Common myeloid progenitor, CD34-positive (primary cell): ENCODE results near the gene FTO.

Experiments
- CTCF ChIA-PET: fragments of 350-600 bp; sonication (Branson Sonifier 250); formaldehyde crosslinking; loops from one replicate; lab custom pipeline; 2021; ENCODE audit warnings: antibody characterized with exemption; lab: Charles Lee
- POLR2A ChIA-PET: fragments of 350-600 bp; sonication (Branson Sonifier 250); formaldehyde crosslinking; loops from one replicate; lab custom pipeline; 2021; ENCODE audit warnings: antibody characterized with exemption; lab: Charles Lee
- DNase-seq, 3 donors: peaks; one replicate each; pipeline versions ENCODE4 v3.0.0 to v3.0.0-alpha.2; 2013
- H3K27ac ChIP-seq, 2 experiments: 1 replicate in 1 of 2; 2 replicates in 1 of 2; pipeline ENCODE4 v1.7.0; 2013; ENCODE audit warnings: inconsistent platforms in 2 of 2, low read length in 2 of 2, mild to moderate bottlenecking in 2 of 2, low read depth in 1 of 2, moderate library complexity in 1 of 2; ENCODE audit not compliant: severe bottlenecking in 2 of 2, insufficient read depth in 1 of 2, poor library complexity in 1 of 2
- H3K27me3 ChIP-seq, 5 experiments: replicated peaks in 2 of 5; 1 replicate in 3 of 5; 2 replicates in 2 of 5; pipeline versions ENCODE4 v1.6.1 to v1.7.0; 2013; ENCODE audit warnings: low read length in 4 of 5, mild to moderate bottlenecking in 2 of 5, moderate library complexity in 2 of 5, inconsistent platforms in 1 of 5; ENCODE audit not compliant: insufficient read depth in 5 of 5, control insufficient read depth in 4 of 5
- H3K36me3 ChIP-seq, 4 experiments: 1 replicate in 2 of 4; 2 replicates in 2 of 4; pipeline versions ENCODE4 v1.6.1 to v1.7.0; 2013; ENCODE audit warnings: low read length in 3 of 4, control low read depth in 1 of 4, mild to moderate bottlenecking in 1 of 4; ENCODE audit not compliant: control insufficient read depth in 4 of 4, insufficient read depth in 4 of 4
- H3K4me1 ChIP-seq, 4 experiments: 1 replicate in 3 of 4; 2 replicates in 1 of 4; pipeline versions ENCODE4 v1.6.1 to v1.7.1; 2013; ENCODE audit warnings: low read length in 3 of 4, mild to moderate bottlenecking in 3 of 4, control low read depth in 1 of 4, inconsistent platforms in 1 of 4, moderate library complexity in 1 of 4; ENCODE audit not compliant: control insufficient read depth in 4 of 4, insufficient read depth in 4 of 4; ENCODE audit errors: control extremely low read depth in 1 of 4
- H3K4me3 ChIP-seq, 7 experiments: 1 replicate in 4 of 7; 2 replicates in 3 of 7; pipeline versions ENCODE4 v1.5.1 to v1.7.0; 2013; ENCODE audit warnings: mild to moderate bottlenecking in 7 of 7, low read length in 6 of 7, moderate library complexity in 6 of 7, inconsistent platforms in 2 of 7, low read depth in 2 of 7, control low read depth in 1 of 7; ENCODE audit not compliant: insufficient read depth in 4 of 7, control insufficient read depth in 1 of 7; ENCODE audit errors: extremely low read depth in 1 of 7
- H3K9me3 ChIP-seq, 5 experiments: 1 replicate in 4 of 5; 2 replicates in 1 of 5; pipeline versions ENCODE4 v1.6.1 to v1.7.1; 2013; ENCODE audit warnings: low read length in 4 of 5, mild to moderate bottlenecking in 2 of 5, inconsistent platforms in 1 of 5, low read depth in 1 of 5, moderate library complexity in 1 of 5; ENCODE audit not compliant: control insufficient read depth in 4 of 5, insufficient read depth in 2 of 5; ENCODE audit errors: control extremely low read depth in 1 of 5
- WGBS: methylation state at CpG from one replicate; pipeline ENCODE4 v1.1.5; 2013; ENCODE audit not compliant: insufficient coverage; 5-methylcytosine and 5-hydroxymethylcytosine counted together

FTO gene

GRCh38 chr16:54191163-54191562, 487.2 kb downstream of the FTO start:
- DNase-seq = no peak
- no peak overlapping the region for H3K4me3 ChIP-seq
- ChIA-PET CTCF (no interaction called here), POLR2A (no interaction called here)
- H3K4me1 ChIP-seq = peaks cover 0 to 3% (median 1%) of the 10 kb centered on the region in 4 experiments
- H3K36me3 ChIP-seq = no peaks in the 10 kb centered on the region
- WGBS = 83% methylated on average over 1 of the region's 2 CpGs
- peaks cover 0 to 9% (median 2%) of the 10 kb centered on the region in 5 experiments for H3K9me3 ChIP-seq
- H3K27ac ChIP-seq = no peak overlapping the region
- H3K27me3 ChIP-seq = peaks cover 0 to 20% (median 6%) of the 10 kb centered on the region in 5 experiments

DNA sequence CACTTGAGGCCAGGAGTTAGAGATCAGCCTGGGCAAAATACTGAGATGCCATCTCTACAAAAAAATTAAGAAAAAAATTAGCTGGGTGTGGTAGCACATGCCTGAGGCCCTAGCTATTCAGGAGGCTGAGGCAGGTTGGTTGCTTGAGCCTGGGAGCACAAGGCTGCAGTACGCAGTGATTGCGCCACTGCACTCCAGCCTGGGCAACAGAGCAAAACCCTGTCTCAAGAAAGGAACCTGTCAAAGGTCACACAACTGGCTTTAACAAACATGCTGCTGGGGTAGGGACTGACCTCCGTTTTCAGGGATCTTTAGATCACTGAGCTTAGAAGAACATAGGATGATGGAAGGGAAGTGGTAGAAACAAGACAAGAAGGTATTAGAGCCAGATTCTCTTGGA, 487.6 kb downstream of the FTO start:
- CTCF ChIA-PET = no interaction called here

GRCh38 chr16:54193013-54193664, 489.2 kb downstream of the FTO start:
- H3K27ac ChIP-seq = no peak overlapping the region
- H3K27me3 ChIP-seq = peaks cover 0 to 15% (median 7%) of the 10 kb centered on the region in 5 experiments
- POLR2A ChIA-PET = no interaction called here
- H3K9me3 ChIP-seq = peaks cover 0 to 6% (median 0%) of the 10 kb centered on the region in 5 experiments
- WGBS = 45% methylated on average over 5 of the region's 9 CpGs
- peak overlapping the region in 1 of 7 experiments; percentile 19 for H3K4me3 ChIP-seq
- no peaks in the 10 kb centered on the region for H3K36me3 ChIP-seq
- H3K4me1 ChIP-seq = peaks cover 0 to 3% (median 1%) of the 10 kb centered on the region in 4 experiments
- CTCF ChIA-PET = no interaction called here
- no peak for DNase-seq

More for the DNA sequence above, 487.6 kb downstream of the FTO start:
- DNase-seq = no peak
- H3K27me3 ChIP-seq = peaks cover 0 to 20% (median 10%) of the 10 kb centered on the region in 5 experiments
- no peaks in the 10 kb centered on the region for H3K36me3 ChIP-seq
- peaks cover 0 to 9% (median 2%) of the 10 kb centered on the region in 5 experiments for H3K9me3 ChIP-seq
- H3K4me3 ChIP-seq = no peak overlapping the region
- POLR2A ChIA-PET = no interaction called here
- H3K4me1 ChIP-seq = peaks cover 0 to 3% (median 1%) of the 10 kb centered on the region in 4 experiments
- WGBS = 100% methylated on average over 2 of the region's 3 CpGs
- H3K27ac ChIP-seq = no peak overlapping the region

DNA sequence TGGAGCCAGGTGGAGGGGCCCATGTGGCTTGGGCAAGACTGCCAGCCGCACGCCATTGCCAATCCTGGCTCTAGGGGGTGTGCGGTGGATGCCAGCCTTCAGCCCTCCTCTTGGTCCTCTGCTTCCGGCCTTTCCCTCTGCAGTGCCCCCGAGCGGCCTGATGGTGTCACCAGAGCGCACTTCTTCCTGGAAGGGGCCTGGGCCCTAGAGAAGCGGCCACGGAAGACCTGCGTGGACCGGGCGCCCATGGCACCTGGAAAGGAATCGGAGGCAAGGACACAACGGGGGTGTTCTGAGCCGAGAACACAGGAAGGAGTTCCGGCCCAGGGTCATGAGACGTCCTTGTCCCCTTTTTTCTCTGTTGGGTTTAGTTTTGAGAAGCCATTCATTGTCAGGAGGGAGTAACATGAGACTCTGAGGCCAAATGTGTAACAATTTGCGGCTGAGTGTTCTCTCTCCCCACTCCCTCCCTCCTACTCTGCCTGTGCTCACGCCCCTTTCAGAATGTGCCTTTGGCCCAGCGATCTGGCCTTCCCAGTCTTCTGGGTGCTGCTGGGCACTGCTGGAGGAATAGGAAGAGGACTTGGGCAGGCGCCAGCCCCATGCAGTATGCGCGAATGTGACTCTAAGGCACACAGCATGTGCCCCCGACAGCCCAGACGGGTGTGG, 489.8 kb downstream of the FTO start:
- peak overlapping the region in 2 of 7 experiments; percentile 19 to 28 for H3K4me3 ChIP-seq
- peak; percentile 63 to 67 (median 66) for DNase-seq

DNA sequence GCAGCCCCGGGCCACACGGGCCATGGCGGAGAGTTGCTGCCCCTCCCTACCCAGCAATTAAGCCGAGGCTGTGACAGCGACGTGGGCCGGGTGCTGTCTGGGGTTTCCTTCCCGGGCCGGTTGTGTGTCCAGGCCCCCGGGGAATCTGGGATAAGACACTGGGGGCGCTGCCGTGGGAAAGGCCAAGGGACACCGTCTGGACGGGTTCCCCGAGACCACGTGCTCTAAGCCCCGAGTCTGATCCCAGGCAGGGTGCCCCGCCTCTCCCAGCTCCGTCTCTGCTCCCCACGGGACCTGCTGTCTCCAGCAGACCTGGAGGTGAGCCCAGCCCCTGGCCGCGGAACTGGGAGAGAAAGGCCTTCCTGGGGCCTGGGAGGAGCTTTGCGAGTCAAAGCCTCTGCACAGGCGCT, 490.4 kb downstream of the FTO start:
- no peak overlapping the region for H3K27ac ChIP-seq
- H3K4me1 ChIP-seq = peaks cover 0 to 3% (median 1%) of the 10 kb centered on the region in 4 experiments
- H3K9me3 ChIP-seq = peaks cover 0 to 6% (median 0%) of the 10 kb centered on the region in 5 experiments
- H3K4me3 ChIP-seq = peak overlapping the region in 1 of 7 experiments; percentile 19
- H3K36me3 ChIP-seq = no peaks in the 10 kb centered on the region
- DNase-seq = no peak
- H3K27me3 ChIP-seq = peaks cover 0 to 18% (median 5%) of the 10 kb centered on the region in 5 experiments
- 85% methylated on average over 20 of the region's 24 CpGs for WGBS
- ChIA-PET POLR2A (no interaction called here), CTCF (no interaction called here)

More for the DNA sequence above, 489.8 kb downstream of the FTO start:
- Histone ChIP-seq H3K36me3 (no peaks in the 10 kb centered on the region), H3K27me3 (peaks cover 0 to 16% (median 7%) of the 10 kb centered on the region in 5 experiments), H3K27ac (no peak overlapping the region), H3K4me1 (peaks cover 0 to 3% (median 1%) of the 10 kb centered on the region in 4 experiments), H3K9me3 (peaks cover 0 to 6% (median 0%) of the 10 kb centered on the region in 5 experiments)
- WGBS = 44% methylated on average over 14 of the region's 25 CpGs
- ChIA-PET CTCF (no interaction called here), POLR2A (no interaction called here)

DNA sequence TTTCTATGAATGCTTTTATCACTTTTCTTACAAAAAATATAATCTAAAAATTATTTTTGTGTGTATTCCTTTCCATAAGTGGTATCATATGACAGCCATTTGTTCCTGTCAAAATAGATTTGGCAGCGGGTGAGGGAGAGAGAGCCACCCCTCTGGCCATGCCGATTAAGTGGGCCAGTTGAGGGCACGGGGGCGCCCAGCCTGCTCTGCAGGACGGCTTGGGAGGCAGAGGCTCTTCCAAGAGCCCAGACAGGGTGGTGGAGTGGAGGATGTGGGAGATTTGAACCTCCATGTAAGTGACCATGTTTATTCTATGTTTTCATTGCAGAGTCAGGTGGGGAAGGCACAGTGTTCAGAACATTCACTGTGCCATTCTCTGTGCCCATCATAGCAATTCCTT, 493.8 kb downstream of the FTO start:
- DNase-seq = no peak
- H3K27ac ChIP-seq = no peak overlapping the region
- H3K4me1 ChIP-seq = peaks cover 0 to 3% (median 1%) of the 10 kb centered on the region in 4 experiments
- WGBS = 100% methylated on average over 1 of the region's 5 CpGs
- POLR2A ChIA-PET = no interaction called here
- H3K4me3 ChIP-seq = no peak overlapping the region
- no peaks in the 10 kb centered on the region for H3K36me3 ChIP-seq
- CTCF ChIA-PET = no interaction called here
- H3K27me3 ChIP-seq = peaks cover 0 to 24% (median 5%) of the 10 kb centered on the region in 5 experiments
- no peaks in the 10 kb centered on the region for H3K9me3 ChIP-seq
